Measurements from ENCODE around the gene DOK5. TPM values are rescaled to one million over a fixed set of nuclear protein-coding genes. Genes with fewer than 3 reads are reported as not detected.

DOK5 gene
- total and polyA plus RNA-seq, 2 of the 8 experiments (the other 6 are each of a cell fraction or from before 2014, with no cell fraction given), result 8.9 to 15.0 TPM

- no peak overlapping the region for H3K18ac ChIP-seq (ENCODE audit: extremely low read depth, low read length)
- CTCF ChIA-PET (ENCODE audit: partially characterized antibody), result no interaction called here
- POLR2A ChIA-PET (ENCODE audit: partially characterized antibody), result no interaction called here
These were observed 131.0 kb downstream of the DOK5 start for GRCh38 chr20:54606380-54606779.

More at GRCh38 chr20:54606380-54606779, 131.0 kb downstream of the DOK5 start:
- H2BK15ac ChIP-seq (ENCODE audit: low read length), result no peak overlapping the region
- no peaks in the 10 kb centered on the region for H3K23me2 ChIP-seq (ENCODE audit: low read depth, low read length)
- H2BK5ac ChIP-seq (ENCODE audit: low read depth, low read length), result no peak overlapping the region
- H3K27ac ChIP-seq (ENCODE audit: low read depth, low read length), result no peak overlapping the region
- no peak overlapping the region for H3K56ac ChIP-seq (replicated peaks; ENCODE audit: insufficient read length, low read depth, low read length)
- H3K4me3 ChIP-seq (ENCODE audit: extremely low read depth in 1 of 4, insufficient read depth in 2 of 4, low read depth in 3 of 4, low read length in 4 of 4), result no peak overlapping the region
- H3K9me3 ChIP-seq (ENCODE audit: insufficient read depth in 2 of 2, low read depth in 1 of 2, low read length in 1 of 2), result no peaks in the 10 kb centered on the region
- no peak overlapping the region for H2BK20ac ChIP-seq (ENCODE audit: low read length)
- WGBS, 2 experiments (ENCODE audit: extremely low coverage in 1 of 2, insufficient coverage in 1 of 2, insufficient read length in 1 of 2, insufficient replicate concordance in 2 of 2, low coverage in 1 of 2, low lambda C conversion rate in 2 of 2, missing lambda C conversion rate in 1 of 2), result 95% methylated on average over 3 of the region's 3 CpGs; no CpG with 5 or more reads in 1 of the 2 experiments
- no peak overlapping the region for H2BK120ac ChIP-seq (replicated peaks; ENCODE audit: low read depth, low read length)
- H3K79me2 ChIP-seq (ENCODE audit: control insufficient read depth in 1 of 2, insufficient read depth in 2 of 2, low read length in 2 of 2), result no peaks in the 10 kb centered on the region
- H3K14ac ChIP-seq (ENCODE audit: insufficient read length), result no peak overlapping the region
- H3K79me1 ChIP-seq (ENCODE audit: low read depth, low read length), result no peaks in the 10 kb centered on the region
- no peak overlapping the region for H3K23ac ChIP-seq (ENCODE audit: insufficient read length)
- H2AK5ac ChIP-seq (ENCODE audit: low read depth, low read length), result no peak overlapping the region
- no peak for DNase-seq (ENCODE audit: low read depth in 1 of 2, low spot score in 2 of 2)
- H3K4me2 ChIP-seq (ENCODE audit: insufficient read depth in 1 of 2, low read depth in 2 of 2, low read length in 2 of 2), result no peak overlapping the region
- H3K4me1 ChIP-seq (replicated peaks in 1 of 4; ENCODE audit: control insufficient read depth in 3 of 4, insufficient read depth in 4 of 4, low read length in 3 of 4), result no peaks in the 10 kb centered on the region
- no peak overlapping the region for H4K5ac ChIP-seq (ENCODE audit: insufficient read length, low read depth, low read length)
- H4K91ac ChIP-seq (replicated peaks; ENCODE audit: insufficient read length, low read length), result no peak overlapping the region
- H2AFZ ChIP-seq (ENCODE audit: low read length), result no peak overlapping the region
- no peak overlapping the region for H3K4ac ChIP-seq (replicated peaks; ENCODE audit: insufficient read length, low read depth, low read length)
- H4K20me1 ChIP-seq (replicated peaks in 1 of 2; ENCODE audit: control insufficient read depth in 1 of 2, insufficient read depth in 2 of 2, low read length in 2 of 2), result no peaks in the 10 kb centered on the region
- no peak for FAIRE-seq
- no peak overlapping the region for H2BK12ac ChIP-seq (ENCODE audit: low read depth, low read length)
- no peaks in the 10 kb centered on the region for H3K27me3 ChIP-seq (replicated peaks in 1 of 4; ENCODE audit: control insufficient read depth in 3 of 4, extremely low read depth in 1 of 4, insufficient read depth in 3 of 4, low read length in 3 of 4)
- no peaks in the 10 kb centered on the region for H3K36me3 ChIP-seq (ENCODE audit: control insufficient read depth in 2 of 4, insufficient read depth in 4 of 4, low read length in 3 of 4)
- H4K8ac ChIP-seq (ENCODE audit: extremely low read depth, insufficient read depth, low read length), result no peak overlapping the region
- no peak for TF ChIP-seq GTF2F1 (IDR thresholded peaks at IDR 0.05; ENCODE audit: borderline replicate concordance, low read depth, low read length)
- TF ChIP-seq, protein P1, sequence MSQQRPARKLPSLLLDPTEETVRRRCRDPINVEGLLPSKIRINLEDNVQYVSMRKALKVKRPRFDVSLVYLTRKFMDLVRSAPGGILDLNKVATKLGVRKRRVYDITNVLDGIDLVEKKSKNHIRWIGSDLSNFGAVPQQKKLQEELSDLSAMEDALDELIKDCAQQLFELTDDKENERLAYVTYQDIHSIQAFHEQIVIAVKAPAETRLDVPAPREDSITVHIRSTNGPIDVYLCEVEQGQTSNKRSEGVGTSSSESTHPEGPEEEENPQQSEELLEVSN (IDR thresholded peaks at IDR 0.05), result no peak
- TF ChIP-seq SP2 (IDR thresholded peaks at IDR 0.05; ENCODE audit: low read length), result no peak
- no peak for TF ChIP-seq SUZ12 (IDR thresholded peaks at IDR 0.05; ENCODE audit: low read length)
- no peak for TF ChIP-seq SAP30 (IDR thresholded peaks at IDR 0.05; ENCODE audit: insufficient read depth, insufficient replicate concordance, low read length)
- no peak for TF ChIP-seq CTBP2 (IDR thresholded peaks at IDR 0.05; ENCODE audit: borderline replicate concordance, insufficient read depth, insufficient read length, low read length)
- TF ChIP-seq TEAD4 (IDR thresholded peaks at IDR 0.05; ENCODE audit: low read depth, low read length), result no peak
- TF ChIP-seq NANOG (IDR thresholded peaks at IDR 0.05; ENCODE audit: insufficient read depth, low read depth, low read length, poor library complexity, severe bottlenecking), result no peak
- no peak for TF ChIP-seq CHD1 (IDR thresholded peaks at IDR 0.05; ENCODE audit: low read depth, low read length)
- TF ChIP-seq BCL11A (IDR thresholded peaks at IDR 0.05; ENCODE audit: low read depth in 2 of 2, low read length in 2 of 2), result no peak
- H3K9ac ChIP-seq (replicated peaks in 1 of 4; ENCODE audit: extremely low read depth in 1 of 4, low read depth in 3 of 4, low read length in 3 of 4), result no peak overlapping the region
